Uterus (tissue), 2 donors: ENCODE measurements around the gene POLR3H.

Source experiments
- CTCF ChIP-seq, 4 experiments: fragments of 200-600 bp in 2 of 4; fragments of 450-650 bp in 2 of 4; sonication (generic) in 2 of 4; IDR thresholded peaks; one replicate each; pipeline ENCODE4 v1.5.1; 2016 to 2019; ENCODE audit warnings: antibody characterized with exemption in 4 of 4, mild to moderate bottlenecking in 2 of 4, moderate library complexity in 1 of 4
- POLR2A ChIP-seq, 2 donors: fragments of 450-650 bp; IDR thresholded peaks; one replicate each; pipeline ENCODE4 v1.6.1; 2016; ENCODE audit warnings: antibody characterized with exemption in 2 of 2, mild to moderate bottlenecking in 1 of 2, moderate library complexity in 1 of 2

GRCh38 chr22:41504397-41504796 lies 39.9 kb downstream of the POLR3H start:
- no peak for TF ChIP-seq CTCF (IDR thresholded peaks at IDR 0.05)
- TF ChIP-seq POLR2A (IDR thresholded peaks at IDR 0.05): no peak
